Measurements from ENCODE around the gene LMOD2.

The LMOD2 gene

GRCh38 chr7:123658023-123658422 lies 2.4 kb downstream of the LMOD2 start:
- H3K4me3 ChIP-seq (ENCODE audit: low read depth, low read length) = no peak overlapping the region
- no peaks in the 10 kb centered on the region for H3K9me3 ChIP-seq (ENCODE audit: control insufficient read depth, insufficient read depth, low read depth, low read length)
- no peaks in the 10 kb centered on the region for H3K27me3 ChIP-seq (ENCODE audit: control insufficient read depth, insufficient read depth, low read length)
- H3K4me1 ChIP-seq (ENCODE audit: control insufficient read depth, insufficient read depth, low read length) = peaks cover 6% of the 10 kb centered on the region; the same call in 1 of the 2 replicates
- no peak overlapping the region for H3K27ac ChIP-seq (ENCODE audit: low read depth, low read length)
- no peaks in the 10 kb centered on the region for H3K36me3 ChIP-seq (ENCODE audit: control insufficient read depth, insufficient read depth, low read length)
- no peak overlapping the region for H3K9ac ChIP-seq (ENCODE audit: low read length)

- Histone ChIP-seq H3K9ac (ENCODE audit: low read length) (no peak overlapping the region), H3K27ac (ENCODE audit: low read depth, low read length) (no peak overlapping the region), H3K4me1 (ENCODE audit: control insufficient read depth, insufficient read depth, low read length) (peaks cover 7% of the 10 kb centered on the region; the same call in 1 of the 2 replicates), H3K27me3 (ENCODE audit: control insufficient read depth, insufficient read depth, low read length) (no peaks in the 10 kb centered on the region), H3K4me3 (ENCODE audit: low read depth, low read length) (no peak overlapping the region), H3K36me3 (ENCODE audit: control insufficient read depth, insufficient read depth, low read length) (no peaks in the 10 kb centered on the region), H3K9me3 (ENCODE audit: control insufficient read depth, insufficient read depth, low read depth, low read length) (no peaks in the 10 kb centered on the region)
Measured at GRCh38 chr7:123660514-123661354, 5.1 kb downstream of the LMOD2 start.

GRCh38 chr7:123661765-123662164 lies 6.1 kb downstream of the LMOD2 start:
- no peak overlapping the region for H3K9ac ChIP-seq (ENCODE audit: low read length)
- no peak overlapping the region for H3K27ac ChIP-seq (ENCODE audit: low read depth, low read length)
- peaks cover 7% of the 10 kb centered on the region; the same call in 1 of the 2 replicates for H3K4me1 ChIP-seq (ENCODE audit: control insufficient read depth, insufficient read depth, low read length)
- H3K27me3 ChIP-seq (ENCODE audit: control insufficient read depth, insufficient read depth, low read length) = no peaks in the 10 kb centered on the region
- H3K9me3 ChIP-seq (ENCODE audit: control insufficient read depth, insufficient read depth, low read depth, low read length) = no peaks in the 10 kb centered on the region
- no peak overlapping the region for H3K4me3 ChIP-seq (ENCODE audit: low read depth, low read length)
- no peaks in the 10 kb centered on the region for H3K36me3 ChIP-seq (ENCODE audit: control insufficient read depth, insufficient read depth, low read length)

GRCh38 chr7:123662293-123662692 lies 6.6 kb downstream of the LMOD2 start:
- Histone ChIP-seq H3K4me1 (ENCODE audit: control insufficient read depth, insufficient read depth, low read length) (peaks cover 7% of the 10 kb centered on the region; the same call in 1 of the 2 replicates), H3K4me3 (ENCODE audit: low read depth, low read length) (no peak overlapping the region), H3K27ac (ENCODE audit: low read depth, low read length) (no peak overlapping the region), H3K36me3 (ENCODE audit: control insufficient read depth, insufficient read depth, low read length) (no peaks in the 10 kb centered on the region), H3K9me3 (ENCODE audit: control insufficient read depth, insufficient read depth, low read depth, low read length) (no peaks in the 10 kb centered on the region), H3K27me3 (ENCODE audit: control insufficient read depth, insufficient read depth, low read length) (no peaks in the 10 kb centered on the region), H3K9ac (ENCODE audit: low read length) (no peak overlapping the region)

GRCh38 chr7:123662755-123663154 lies 7.1 kb downstream of the LMOD2 start:
- Histone ChIP-seq H3K4me1 (ENCODE audit: control insufficient read depth, insufficient read depth, low read length) (peaks cover 7% of the 10 kb centered on the region; the same call in 1 of the 2 replicates), H3K36me3 (ENCODE audit: control insufficient read depth, insufficient read depth, low read length) (no peaks in the 10 kb centered on the region), H3K9me3 (ENCODE audit: control insufficient read depth, insufficient read depth, low read depth, low read length) (no peaks in the 10 kb centered on the region), H3K4me3 (ENCODE audit: low read depth, low read length) (no peak overlapping the region), H3K27ac (ENCODE audit: low read depth, low read length) (no peak overlapping the region), H3K27me3 (ENCODE audit: control insufficient read depth, insufficient read depth, low read length) (no peaks in the 10 kb centered on the region), H3K9ac (ENCODE audit: low read length) (no peak overlapping the region)

- no peak overlapping the region for H3K9ac ChIP-seq (ENCODE audit: low read length)
- H3K27ac ChIP-seq (ENCODE audit: low read depth, low read length) = no peak overlapping the region
- no peak overlapping the region for H3K4me3 ChIP-seq (ENCODE audit: low read depth, low read length)
- H3K36me3 ChIP-seq (ENCODE audit: control insufficient read depth, insufficient read depth, low read length) = no peaks in the 10 kb centered on the region
- peaks cover 7% of the 10 kb centered on the region; the same call in 1 of the 2 replicates for H3K4me1 ChIP-seq (ENCODE audit: control insufficient read depth, insufficient read depth, low read length)
- H3K9me3 ChIP-seq (ENCODE audit: control insufficient read depth, insufficient read depth, low read depth, low read length) = no peaks in the 10 kb centered on the region
- no peaks in the 10 kb centered on the region for H3K27me3 ChIP-seq (ENCODE audit: control insufficient read depth, insufficient read depth, low read length)
Measured at GRCh38 chr7:123663200-123663599, 7.5 kb downstream of the LMOD2 start.

- H3K9ac ChIP-seq (ENCODE audit: low read length) = no peak overlapping the region
- H3K9me3 ChIP-seq (ENCODE audit: control insufficient read depth, insufficient read depth, low read depth, low read length) = no peaks in the 10 kb centered on the region
- no peaks in the 10 kb centered on the region for H3K36me3 ChIP-seq (ENCODE audit: control insufficient read depth, insufficient read depth, low read length)
- no peak overlapping the region for H3K27ac ChIP-seq (ENCODE audit: low read depth, low read length)
- no peak overlapping the region for H3K4me3 ChIP-seq (ENCODE audit: low read depth, low read length)
- H3K27me3 ChIP-seq (ENCODE audit: control insufficient read depth, insufficient read depth, low read length) = no peaks in the 10 kb centered on the region
- peaks cover 7% of the 10 kb centered on the region; the same call in 1 of the 2 replicates for H3K4me1 ChIP-seq (ENCODE audit: control insufficient read depth, insufficient read depth, low read length)
Measured at GRCh38 chr7:123665157-123665556, 9.5 kb downstream of the LMOD2 start.

- H3K9ac ChIP-seq (ENCODE audit: low read length) = no peak overlapping the region
- H3K4me1 ChIP-seq (ENCODE audit: control insufficient read depth, insufficient read depth, low read length) = peaks cover 4% of the 10 kb centered on the region; the same call in 1 of the 2 replicates
- H3K27me3 ChIP-seq (ENCODE audit: control insufficient read depth, insufficient read depth, low read length) = no peaks in the 10 kb centered on the region
- H3K9me3 ChIP-seq (ENCODE audit: control insufficient read depth, insufficient read depth, low read depth, low read length) = no peaks in the 10 kb centered on the region
- H3K36me3 ChIP-seq (ENCODE audit: control insufficient read depth, insufficient read depth, low read length) = no peaks in the 10 kb centered on the region
- H3K4me3 ChIP-seq (ENCODE audit: low read depth, low read length) = no peak overlapping the region
- H3K27ac ChIP-seq (ENCODE audit: low read depth, low read length) = no peak overlapping the region
Measured at GRCh38 chr7:123665896-123666295, 10.2 kb downstream of the LMOD2 start.

GRCh38 chr7:123666492-123666891 lies 10.8 kb downstream of the LMOD2 start:
- H3K36me3 ChIP-seq (ENCODE audit: control insufficient read depth, insufficient read depth, low read length) = no peaks in the 10 kb centered on the region
- no peak overlapping the region for H3K27ac ChIP-seq (ENCODE audit: low read depth, low read length)
- H3K27me3 ChIP-seq (ENCODE audit: control insufficient read depth, insufficient read depth, low read length) = no peaks in the 10 kb centered on the region
- H3K4me1 ChIP-seq (ENCODE audit: control insufficient read depth, insufficient read depth, low read length) = peaks cover 4% of the 10 kb centered on the region; the same call in 1 of the 2 replicates
- no peak overlapping the region for H3K4me3 ChIP-seq (ENCODE audit: low read depth, low read length)
- H3K9ac ChIP-seq (ENCODE audit: low read length) = no peak overlapping the region
- no peaks in the 10 kb centered on the region for H3K9me3 ChIP-seq (ENCODE audit: control insufficient read depth, insufficient read depth, low read depth, low read length)

- no peaks in the 10 kb centered on the region for H3K27me3 ChIP-seq (ENCODE audit: control insufficient read depth, insufficient read depth, low read length)
- no peaks in the 10 kb centered on the region for H3K9me3 ChIP-seq (ENCODE audit: control insufficient read depth, insufficient read depth, low read depth, low read length)
- H3K4me1 ChIP-seq (ENCODE audit: control insufficient read depth, insufficient read depth, low read length) = no peaks in the 10 kb centered on the region
- H3K36me3 ChIP-seq (ENCODE audit: control insufficient read depth, insufficient read depth, low read length) = no peaks in the 10 kb centered on the region
- H3K9ac ChIP-seq (ENCODE audit: low read length) = no peak overlapping the region
- H3K27ac ChIP-seq (ENCODE audit: low read depth, low read length) = no peak overlapping the region
- H3K4me3 ChIP-seq (ENCODE audit: low read depth, low read length) = no peak overlapping the region
Measured at GRCh38 chr7:123669485-123669884, 13.8 kb downstream of the LMOD2 start.

GRCh38 chr7:123673137-123673732 lies 17.6 kb downstream of the LMOD2 start:
- no peaks in the 10 kb centered on the region for H3K27me3 ChIP-seq (ENCODE audit: control insufficient read depth, insufficient read depth, low read length)
- H3K9me3 ChIP-seq (ENCODE audit: control insufficient read depth, insufficient read depth, low read depth, low read length) = no peaks in the 10 kb centered on the region
- no peak overlapping the region for H3K27ac ChIP-seq (ENCODE audit: low read depth, low read length)
- H3K4me1 ChIP-seq (ENCODE audit: control insufficient read depth, insufficient read depth, low read length) = no peaks in the 10 kb centered on the region
- no peaks in the 10 kb centered on the region for H3K36me3 ChIP-seq (ENCODE audit: control insufficient read depth, insufficient read depth, low read length)
- H3K9ac ChIP-seq (ENCODE audit: low read length) = no peak overlapping the region
- H3K4me3 ChIP-seq (ENCODE audit: low read depth, low read length) = no peak overlapping the region
